HG02973 (cell line): ENCODE measurements around the gene KLRB1.
"Not testable (repeated sequence)": the region's sequence is repeated elsewhere in the genome, so short reads cannot be mapped to it uniquely, and the experiment has no call there.

Experiments used
- ATAC-seq: cut with Tn5 transposase; IDR thresholded peaks from one replicate; pipeline ENCODE4 v1.9.1; 2021; ENCODE audit warnings: moderate library complexity; ENCODE audit not compliant: unreplicated experiment

Gene KLRB1

GRCh38 chr12:9607716-9608115, at the start of gene KLRB1:
Gene KLRB1, minus strand, starts transcription at chr12:9607916. Its CDS starts 77 bp downstream, at chr12:9607839.
- no peak for ATAC-seq

GRCh38 chr12:9651265-9651729, 43.6 kb upstream of the KLRB1 start:
- ATAC-seq, result no peak

- ATAC-seq, result no peak
Observed at GRCh38 chr12:9650151-9650576, 42.4 kb upstream of the KLRB1 start.

- ATAC-seq, result no peak
Observed at GRCh38 chr12:9649532-9649940, 41.8 kb upstream of the KLRB1 start.

GRCh38 chr12:9648701-9649531, 41.2 kb upstream of the KLRB1 start:
- no peak for ATAC-seq

- peak; percentile 66 for ATAC-seq
Observed at GRCh38 chr12:9647825-9648700, 40.3 kb upstream of the KLRB1 start.

GRCh38 chr12:9646794-9647781, 39.4 kb upstream of the KLRB1 start:
- ATAC-seq, result no peak

- ATAC-seq, result not testable (repeated sequence)
Observed at GRCh38 chr12:9644985-9645551, 37.4 kb upstream of the KLRB1 start.

- no peak for ATAC-seq
Observed at GRCh38 chr12:9643266-9643660, 35.5 kb upstream of the KLRB1 start.

GRCh38 chr12:9642606-9643265, 35.0 kb upstream of the KLRB1 start:
- no peak for ATAC-seq

- ATAC-seq, result no peak
Observed at GRCh38 chr12:9640024-9640423, 32.3 kb upstream of the KLRB1 start.

- ATAC-seq, result no peak
Observed at GRCh38 chr12:9636851-9637206, 29.1 kb upstream of the KLRB1 start.

- ATAC-seq, result no peak
Observed at GRCh38 chr12:9636150-9636850, 28.6 kb upstream of the KLRB1 start.

- no peak for ATAC-seq
Observed at GRCh38 chr12:9634969-9635754, 27.4 kb upstream of the KLRB1 start.

GRCh38 chr12:9634177-9634803, 26.6 kb upstream of the KLRB1 start:
- peak; percentile 59 for ATAC-seq

GRCh38 chr12:9632766-9633165, 25.1 kb upstream of the KLRB1 start:
- no peak for ATAC-seq

- ATAC-seq, result no peak
Observed at GRCh38 chr12:9626821-9627220, 19.1 kb upstream of the KLRB1 start.

GRCh38 chr12:9626291-9626690, 18.6 kb upstream of the KLRB1 start:
- ATAC-seq, result no peak
